GDM1 (cell line): ENCODE measurements around the gene ZNF839.
"Not testable (repeated sequence)": the region's sequence is repeated elsewhere in the genome, so short reads cannot be mapped to it uniquely, and the experiment has no call there.

Experiments used
- DNase-seq: peaks from one replicate; lab custom pipeline; 2025; lab: John Stamatoyannopoulos, UW

The ZNF839 gene

DNA sequence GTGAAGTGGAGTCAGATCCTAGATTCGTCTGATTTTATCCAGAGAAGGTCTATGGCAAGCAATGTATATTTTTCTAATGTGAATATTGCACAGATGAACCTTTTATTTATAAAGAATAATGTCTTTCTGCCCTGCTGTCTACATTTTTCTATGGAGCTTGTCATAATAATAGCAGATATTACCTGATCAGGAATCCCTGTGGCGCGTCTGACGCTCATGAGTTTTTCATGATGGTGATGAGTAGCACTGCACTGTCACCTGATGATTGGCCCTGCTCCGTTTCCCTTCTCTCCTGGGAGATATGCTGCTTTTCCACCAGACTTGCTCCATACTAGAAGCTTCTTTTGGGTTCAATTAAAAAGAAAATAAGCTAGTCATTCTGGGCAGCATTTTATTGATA, 22.7 kb downstream of the ZNF839 start:
- no peak for DNase-seq

DNA sequence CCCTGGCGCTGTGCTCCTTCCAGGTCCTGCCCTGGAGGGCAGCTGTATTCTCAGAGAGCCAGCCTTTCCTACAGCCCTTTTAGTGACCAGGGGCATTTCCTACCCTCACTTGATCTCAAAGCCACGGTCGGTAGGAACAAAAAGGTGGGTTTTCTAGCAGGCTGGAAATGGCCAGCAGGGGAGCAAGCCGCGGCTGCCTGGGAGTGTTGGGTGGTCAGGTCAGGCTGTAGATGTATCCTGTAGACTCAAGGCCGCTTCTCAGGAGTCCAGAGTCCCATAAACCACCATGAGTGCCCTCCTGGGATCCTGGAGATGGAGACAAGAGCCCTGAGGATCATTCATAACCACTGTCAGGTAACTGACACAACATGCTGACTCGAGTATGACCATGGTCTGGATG, 24.5 kb downstream of the ZNF839 start:
- no peak for DNase-seq

DNA sequence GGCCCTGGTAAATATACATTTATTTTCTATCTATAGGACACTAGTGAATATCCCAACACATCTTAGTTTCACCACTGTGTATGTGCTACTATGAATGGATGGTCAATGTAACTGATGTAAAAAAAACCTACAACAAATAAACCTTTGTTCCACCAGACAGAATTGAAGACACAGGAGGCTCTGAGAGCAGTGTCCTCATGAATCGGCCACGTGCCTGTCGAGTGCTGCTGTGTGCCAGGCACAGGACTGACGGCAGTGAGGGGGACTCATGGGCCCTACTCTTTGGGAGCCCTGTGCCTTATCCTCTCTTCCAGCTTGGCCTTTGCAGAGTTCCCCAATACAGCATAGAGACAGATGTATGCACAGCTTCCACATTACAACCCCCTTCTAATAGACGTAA, 24.9 kb downstream of the ZNF839 start:
- DNase-seq, result no peak

DNA sequence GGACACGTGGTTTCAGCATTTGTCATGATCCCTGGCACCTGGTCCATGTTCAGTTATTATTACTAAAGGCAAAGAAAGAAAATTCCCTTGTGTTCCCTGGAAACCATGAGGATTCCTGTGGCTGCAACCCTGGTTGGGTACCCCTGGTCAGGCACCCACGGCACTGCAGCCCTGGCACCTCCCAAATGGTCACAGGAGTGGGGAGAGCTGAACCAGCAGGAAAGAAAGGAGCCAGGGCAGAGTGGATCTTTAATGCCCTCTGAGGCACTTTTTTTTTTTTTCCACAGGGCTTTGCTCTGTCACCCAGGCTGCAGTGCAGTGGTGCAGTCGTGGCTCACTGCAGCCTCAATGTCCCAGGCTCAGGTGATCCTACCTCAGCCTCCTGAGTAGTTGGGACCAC, 25.7 kb downstream of the ZNF839 start:
- DNase-seq, result no peak

DNA sequence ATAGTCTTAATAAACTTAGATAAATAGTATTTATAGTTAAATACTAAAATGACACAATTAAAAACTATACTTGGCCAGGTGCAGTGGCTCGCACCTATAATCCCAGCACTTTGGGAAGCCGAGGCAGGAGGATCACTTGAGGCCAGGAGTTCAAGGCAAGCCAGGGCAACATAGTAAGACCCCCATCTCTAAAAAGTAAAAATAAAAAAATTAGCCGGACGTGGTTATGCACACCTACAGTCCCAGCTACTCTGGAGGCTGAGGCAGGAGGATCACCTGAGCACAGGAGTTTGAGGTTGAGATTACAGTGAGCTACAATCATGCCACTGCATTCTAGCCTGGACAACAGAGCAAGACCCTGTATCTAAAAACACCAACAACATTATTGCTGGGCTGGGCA, 27.1 kb downstream of the ZNF839 start:
- no peak for DNase-seq

DNA sequence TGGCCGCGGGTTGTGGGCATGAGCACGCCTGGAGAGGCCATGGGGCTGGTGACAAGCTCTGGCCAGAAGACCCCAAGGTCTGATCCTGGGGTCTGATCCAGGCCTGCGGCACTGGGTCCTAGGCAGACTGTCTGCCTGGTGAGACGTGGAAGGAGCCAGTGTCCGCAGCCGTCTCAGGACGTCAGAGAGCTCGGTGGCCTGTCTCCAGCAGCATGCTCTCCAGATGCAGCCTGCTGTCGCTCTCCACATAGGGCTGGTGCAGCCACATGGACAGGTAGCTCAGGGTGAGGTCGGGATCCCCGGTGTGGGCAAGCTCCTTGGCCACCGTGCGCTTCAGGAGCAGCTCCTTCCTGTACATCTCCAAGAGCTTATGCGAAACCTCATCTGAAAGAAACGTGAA, 28.8 kb downstream of the ZNF839 start:
- DNase-seq, result no peak

DNA sequence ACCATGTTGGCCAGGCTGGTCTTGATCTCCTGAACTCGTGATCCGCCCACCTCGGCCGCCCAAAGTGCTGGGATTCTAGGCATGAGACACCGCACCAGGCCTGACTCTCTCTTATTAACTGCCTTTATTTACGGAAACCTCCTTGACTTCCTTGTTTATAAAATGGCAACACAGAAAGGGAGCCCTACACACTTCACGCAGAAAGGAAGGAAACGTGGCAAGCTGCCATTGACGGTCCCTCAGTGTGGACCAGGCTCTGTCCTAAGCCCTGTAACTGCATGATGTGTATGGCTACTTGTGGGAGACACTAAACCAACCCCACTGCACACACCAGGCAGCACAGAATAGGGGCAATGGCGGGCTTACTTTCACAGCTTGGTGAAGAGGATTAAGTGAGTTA, 31.5 kb downstream of the ZNF839 start:
- DNase-seq, result no peak

DNA sequence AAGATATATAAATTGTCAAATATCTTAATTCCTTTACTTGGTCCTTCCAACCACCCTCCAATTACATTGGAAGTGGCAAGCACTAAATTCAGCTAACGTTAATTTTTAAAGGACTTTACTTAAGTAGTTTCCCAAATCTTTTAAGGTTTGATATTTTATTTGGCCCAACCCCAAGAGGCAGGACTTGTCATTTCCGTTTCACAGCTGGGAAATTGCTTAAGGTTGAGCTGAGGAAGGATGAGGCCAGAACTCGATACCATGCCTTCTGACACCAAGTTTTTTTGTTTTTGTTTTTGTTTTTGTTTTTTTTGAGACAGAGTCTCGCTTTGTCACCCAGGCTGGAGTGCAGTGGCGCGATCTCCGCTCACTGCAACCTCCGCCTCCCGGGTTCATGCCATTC, 32.0 kb downstream of the ZNF839 start:
- not testable (repeated sequence) for DNase-seq

DNA sequence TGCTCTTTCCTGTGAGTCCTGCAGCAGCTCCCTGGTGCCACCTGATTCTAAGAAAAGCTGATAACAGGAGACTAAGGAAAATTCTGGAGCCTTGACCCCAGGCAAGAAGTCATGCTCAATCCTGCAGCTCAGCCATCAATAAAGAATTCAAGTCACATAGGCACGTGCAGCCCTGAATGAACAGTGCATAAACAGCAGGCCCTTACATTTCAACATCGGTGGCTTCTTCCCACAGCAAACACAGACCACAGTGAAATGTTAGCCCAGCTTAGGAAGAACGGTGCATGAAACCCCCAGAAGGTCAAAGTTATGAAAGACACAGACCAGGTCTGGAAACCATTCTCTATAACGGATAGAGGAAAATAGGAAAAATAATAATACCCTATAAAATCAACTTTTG, 32.7 kb downstream of the ZNF839 start:
- no peak for DNase-seq

DNA sequence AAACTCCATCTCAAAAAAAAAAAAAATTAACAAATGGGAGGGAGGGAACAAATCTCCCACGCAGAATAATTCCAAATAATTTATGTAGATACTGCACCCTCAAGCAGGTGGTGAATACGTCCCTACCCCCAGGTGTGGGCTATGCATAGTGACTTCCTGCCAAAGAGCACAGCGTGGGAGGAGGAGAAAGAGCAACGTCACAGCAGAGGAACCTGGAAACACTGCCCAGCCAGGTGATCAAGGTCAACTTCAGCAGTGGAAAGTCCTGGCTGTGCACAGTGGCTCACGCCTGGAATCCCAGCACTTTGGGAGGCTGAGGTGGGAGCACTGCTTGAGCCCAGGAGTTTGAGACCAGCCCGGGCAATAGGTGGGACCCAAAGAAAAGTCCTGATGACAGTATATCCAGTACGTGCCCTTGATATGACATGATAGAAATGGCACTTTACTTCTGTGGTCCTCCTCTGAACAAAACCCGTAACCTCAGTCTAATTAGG, 33.6 kb downstream of the ZNF839 start:
- DNase-seq, result no peak

DNA sequence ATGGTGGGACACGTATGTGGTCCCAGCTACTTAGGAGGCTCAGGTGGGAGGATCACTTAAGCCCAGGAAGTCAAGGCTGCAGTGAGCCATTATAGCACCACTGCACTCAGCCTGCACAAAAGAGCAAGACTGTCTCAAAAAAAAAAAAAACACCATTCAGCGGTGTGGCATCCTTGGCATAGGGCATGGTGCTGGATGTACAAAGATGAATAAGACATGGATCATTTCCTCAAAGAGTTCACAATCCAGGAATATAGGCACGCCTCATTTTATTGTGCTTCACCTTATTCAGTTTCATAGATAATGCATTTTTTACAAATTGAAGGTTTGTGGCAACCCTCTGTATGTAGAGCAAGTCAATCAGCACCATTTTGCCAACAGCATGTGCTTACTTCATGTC, 36.7 kb downstream of the ZNF839 start:
- no peak for DNase-seq

DNA sequence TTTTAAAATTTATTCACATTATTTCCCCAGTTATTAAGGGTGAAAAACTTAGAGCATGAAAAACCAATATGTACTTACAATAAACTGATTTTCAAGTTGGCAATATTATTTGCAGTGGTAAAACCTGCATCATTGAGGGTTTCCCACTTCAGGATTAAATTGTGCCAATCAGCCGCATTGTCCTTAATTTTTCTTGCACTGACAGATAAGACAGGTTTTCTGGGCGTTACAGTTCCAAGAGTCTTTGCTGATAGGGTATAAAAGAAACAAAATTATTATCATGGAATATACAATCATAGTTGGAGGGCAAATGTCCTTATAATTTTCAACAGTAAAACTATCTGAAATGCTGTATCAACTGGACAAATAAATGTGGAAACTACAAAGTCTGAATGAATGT, 39.8 kb downstream of the ZNF839 start:
- no peak for DNase-seq

DNA sequence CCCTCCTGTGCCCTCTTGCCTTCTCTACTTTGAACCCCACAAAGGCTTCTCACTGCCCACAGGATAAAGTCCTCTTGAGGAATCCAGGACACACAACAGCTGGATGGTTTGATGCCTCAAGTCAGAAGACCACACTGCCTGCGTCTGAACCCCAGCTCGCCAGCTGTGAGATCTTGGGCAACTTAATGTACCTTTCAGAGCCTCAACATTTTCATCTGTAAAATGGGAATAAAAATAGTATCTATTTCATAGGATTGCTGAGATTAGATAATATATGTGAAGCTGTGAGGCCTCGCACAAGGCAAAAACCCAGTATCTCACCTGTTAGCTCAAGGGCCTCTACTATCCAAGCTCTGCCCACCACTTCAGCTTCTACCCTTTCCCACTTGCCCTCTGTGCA, 40.8 kb downstream of the ZNF839 start:
- no peak for DNase-seq

DNA sequence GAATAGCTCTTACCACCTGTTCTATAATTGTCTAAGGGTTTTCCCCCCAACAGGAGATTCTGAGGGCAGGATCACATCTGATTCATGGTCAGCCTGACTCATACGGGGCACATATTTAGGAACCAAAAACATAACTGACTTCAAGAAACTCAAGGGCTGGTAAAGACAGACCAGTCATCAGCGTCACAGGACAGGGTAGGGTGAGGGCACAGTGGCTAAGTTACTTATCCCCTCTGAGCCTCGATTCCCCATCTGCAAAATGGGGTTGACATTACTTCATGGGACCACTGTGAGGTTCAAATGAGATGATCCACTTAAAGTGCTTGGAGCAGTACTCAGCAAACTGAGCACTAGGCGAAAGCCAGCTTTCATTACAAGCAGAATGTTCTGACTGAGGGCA, 42.5 kb downstream of the ZNF839 start:
- no peak for DNase-seq

DNA sequence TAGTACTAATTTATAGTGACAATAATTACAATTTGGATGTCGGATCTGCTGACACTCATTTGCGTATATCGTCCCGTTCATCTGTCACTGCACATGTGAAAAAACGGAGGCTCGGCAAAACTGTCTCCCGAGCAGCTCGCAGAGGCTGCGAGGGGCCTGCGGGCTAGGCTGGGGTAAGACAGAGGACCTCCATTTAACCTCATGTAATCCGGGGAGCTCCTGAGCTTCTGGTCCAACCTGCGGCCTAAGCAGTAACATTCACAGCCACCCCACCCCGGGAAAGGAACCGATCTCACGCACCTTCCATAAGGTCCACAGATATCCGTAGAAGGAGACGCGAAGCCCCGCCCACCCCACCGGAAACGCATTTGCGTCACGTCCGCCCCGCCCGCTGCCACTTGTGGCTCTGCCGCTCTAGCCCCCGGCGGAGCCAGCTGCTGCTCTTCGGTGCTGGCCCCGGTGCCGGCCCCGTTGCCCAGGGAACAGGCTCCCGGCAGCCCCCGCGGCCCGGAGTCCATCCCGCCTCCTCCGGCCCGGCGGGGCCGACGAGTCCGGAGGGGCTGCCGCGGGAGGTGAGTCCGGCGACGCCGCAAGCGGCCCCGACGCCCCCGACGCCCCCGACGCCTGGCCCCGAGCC, 43.1 kb downstream of the ZNF839 start, which contains the start of the genes CINP and TECPR2:
Gene CINP, minus strand, starts transcription at position 346 of the 637 bp plus-strand sequence. Its CDS starts 39 bp downstream, at position 307.
Gene TECPR2, plus strand, starts transcription at position 397 of the 637 bp plus-strand sequence. CDS start 13,781 bp downstream, outside the sequence.
- DNase-seq, result peak; percentile 87

DNA sequence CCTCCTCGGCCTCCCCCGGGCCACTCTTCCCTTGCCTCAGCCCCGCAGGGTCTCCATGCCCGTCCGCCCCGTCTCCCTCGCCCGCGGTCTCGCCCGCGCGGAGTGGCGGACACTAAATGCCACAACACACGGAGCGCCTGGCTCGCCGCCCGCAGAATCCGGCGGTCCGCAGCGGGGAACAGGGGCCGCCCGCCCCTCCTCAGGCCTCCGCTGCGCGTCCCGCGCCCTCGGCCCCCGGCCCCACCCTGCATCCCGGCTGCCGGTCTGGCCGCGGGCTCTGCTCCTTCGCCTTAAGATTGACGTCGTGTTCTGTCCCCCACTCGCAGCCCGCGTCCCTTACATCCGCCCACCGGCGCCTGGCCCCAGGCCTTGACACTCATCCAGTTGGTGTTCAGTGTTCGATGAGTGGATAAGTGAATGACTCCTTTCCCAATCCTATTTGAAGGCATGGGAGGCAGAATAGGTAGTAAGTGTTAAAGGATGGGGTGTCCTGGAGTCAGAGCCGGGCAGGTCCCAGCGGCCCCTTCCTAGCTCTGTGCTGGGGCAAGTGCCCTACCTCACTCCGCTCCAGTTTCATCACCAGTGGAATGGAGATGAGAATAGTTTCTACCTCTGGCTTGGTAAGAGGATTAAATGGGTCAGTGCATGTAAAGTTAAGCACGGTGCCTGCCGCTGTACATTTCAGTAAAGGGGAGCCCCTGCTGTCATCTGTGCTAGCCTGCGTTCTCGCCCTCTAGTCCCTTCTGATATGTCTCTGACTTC, 43.8 kb downstream of the ZNF839 start:
- DNase-seq, result no peak

DNA sequence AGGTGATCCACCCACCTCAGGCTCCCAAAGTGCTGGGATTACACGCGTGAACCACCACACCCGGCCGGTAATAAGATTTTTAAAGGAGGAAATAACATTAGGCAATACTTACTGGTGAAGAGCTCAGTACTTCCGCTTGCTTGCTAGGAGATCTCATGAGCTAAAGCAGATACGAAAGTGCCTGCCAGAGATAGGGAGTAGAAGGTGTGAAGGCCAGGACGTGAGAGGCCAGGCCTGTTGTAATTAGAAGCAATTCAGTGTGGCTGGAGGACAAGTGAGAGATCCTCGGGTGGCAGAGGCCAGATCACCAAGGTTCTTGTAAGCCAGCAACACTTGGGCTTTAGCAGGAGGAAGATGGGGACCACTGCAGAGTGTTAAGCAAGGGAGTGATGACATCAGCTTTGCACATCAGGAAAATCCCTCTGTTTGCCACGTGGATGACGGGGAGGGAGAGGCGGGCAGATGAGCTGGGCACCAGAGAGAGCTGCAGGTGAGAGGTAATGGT, 50.8 kb downstream of the ZNF839 start:
- no peak for DNase-seq

DNA sequence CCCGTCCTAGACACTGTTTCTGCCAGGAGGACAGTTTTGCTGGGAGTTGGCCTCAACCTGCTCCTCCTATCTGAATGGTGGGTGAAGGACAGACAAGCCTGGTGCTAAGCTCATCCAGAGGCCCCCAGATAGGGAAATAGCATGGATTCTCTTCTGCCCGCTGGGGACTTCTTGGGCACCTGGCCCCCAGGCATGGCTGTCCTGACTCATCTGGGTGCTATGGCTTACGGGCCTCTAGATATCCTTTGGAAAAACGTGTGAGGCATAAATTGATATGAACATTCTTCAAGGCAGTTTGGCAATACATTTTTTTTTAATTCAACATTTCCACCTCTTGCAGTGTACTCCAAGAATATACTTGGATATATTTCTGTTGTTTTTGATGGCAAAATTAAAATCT, 51.8 kb downstream of the ZNF839 start:
- no peak for DNase-seq

DNA sequence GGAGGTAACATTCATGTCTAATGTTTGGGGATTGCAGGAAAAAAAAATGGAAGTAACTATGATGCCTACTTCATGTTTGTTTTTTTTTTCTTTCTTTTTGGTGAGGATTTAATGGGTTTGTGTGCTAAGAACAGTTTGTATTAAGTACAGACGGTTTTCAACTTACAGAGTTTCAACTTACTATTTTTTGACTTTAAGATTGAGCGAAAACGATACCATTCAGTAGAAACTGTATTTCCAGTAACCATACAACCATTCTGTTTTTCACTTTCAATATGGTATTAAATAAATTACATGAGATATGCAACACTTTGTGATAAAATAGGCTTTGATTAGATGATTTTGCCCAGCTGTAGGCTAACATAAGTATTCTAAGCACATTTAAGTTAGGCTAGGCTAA, 53.6 kb downstream of the ZNF839 start:
- no peak for DNase-seq

DNA sequence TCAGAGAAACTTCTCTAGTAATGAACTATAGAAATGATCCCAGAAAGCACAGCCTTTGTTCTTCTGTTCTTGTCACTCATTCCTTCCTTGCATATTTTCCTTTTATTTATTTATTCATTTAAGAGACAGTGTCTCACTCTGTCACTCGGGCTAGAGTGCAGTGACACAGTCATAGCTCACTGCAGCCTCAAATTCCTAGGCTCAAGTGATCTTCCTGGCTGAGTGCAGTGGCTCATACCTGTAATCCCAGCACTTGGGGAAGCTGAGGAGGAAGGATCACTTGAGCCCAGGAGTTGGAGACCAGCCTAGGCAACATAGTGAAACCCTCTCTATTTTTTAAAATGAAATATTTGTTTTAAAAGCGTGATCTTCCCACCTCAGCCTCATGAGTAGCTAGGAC, 54.7 kb downstream of the ZNF839 start:
- no peak for DNase-seq

DNA sequence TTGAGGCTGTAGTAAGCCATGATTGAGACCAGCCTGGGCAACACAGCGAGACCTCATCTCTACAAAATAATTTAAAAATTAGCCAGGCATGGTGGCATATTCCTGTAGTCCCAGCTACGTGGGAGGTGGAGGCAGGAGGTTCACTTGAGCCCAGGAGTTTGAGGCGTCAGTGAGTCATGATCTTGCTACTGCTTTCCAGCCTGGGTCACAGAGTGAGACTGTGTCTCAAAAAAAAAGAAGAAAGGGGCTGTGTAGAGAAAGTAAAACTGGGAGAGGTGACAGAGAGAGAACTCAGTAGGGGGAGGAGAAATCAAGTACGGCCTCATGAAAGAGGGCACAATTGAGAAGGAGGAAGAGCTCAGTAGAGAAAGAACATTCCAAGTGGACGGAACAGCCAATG, 55.6 kb downstream of the ZNF839 start:
- no peak for DNase-seq

DNA sequence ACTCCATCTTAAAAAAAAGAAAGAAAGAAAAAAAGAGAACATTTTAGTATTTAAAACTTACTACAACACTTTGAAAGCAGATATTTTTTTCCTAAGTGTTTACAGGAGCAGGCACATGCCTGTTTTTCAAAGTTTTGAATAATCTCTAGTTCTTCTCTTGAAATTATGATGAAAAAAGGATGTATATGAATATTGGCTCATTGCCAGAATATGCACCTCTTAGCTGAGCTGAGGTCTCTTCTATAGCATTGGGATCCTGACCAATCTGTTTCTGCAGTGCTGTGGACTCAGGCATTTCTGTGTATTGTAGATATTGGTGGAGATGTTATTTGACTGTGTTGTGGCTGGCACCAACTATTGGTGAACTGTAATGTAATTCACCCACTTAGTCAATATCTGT, 58.1 kb downstream of the ZNF839 start:
- DNase-seq, result no peak

DNA sequence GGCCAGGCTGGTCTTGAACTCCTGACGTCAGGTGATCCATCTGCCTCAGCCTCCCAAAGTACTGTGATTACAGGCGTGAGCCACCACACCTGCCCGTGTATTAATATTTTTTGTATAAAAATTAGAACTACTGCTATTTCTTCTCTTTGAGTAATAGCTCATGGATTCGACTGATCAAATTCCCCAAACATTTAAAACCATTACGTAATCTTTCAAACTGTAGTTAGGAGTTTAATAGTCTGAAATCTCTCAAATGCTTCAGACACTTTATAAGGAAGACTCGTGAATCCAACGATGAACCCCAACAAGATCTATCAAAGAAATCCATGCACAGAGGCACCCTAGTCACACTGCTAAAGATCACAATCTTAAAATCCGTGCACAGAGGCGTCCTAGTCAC, 59.3 kb downstream of the ZNF839 start:
- no peak for DNase-seq
